DMS 273 (cell line): Measurements from ENCODE around the gene NOXO1.

ENCODE experiments used
- DNase-seq: peaks from one replicate; lab custom pipeline; 2025; ENCODE audit not compliant: unreplicated experiment; lab: John Stamatoyannopoulos, UW

The NOXO1 gene

DNA sequence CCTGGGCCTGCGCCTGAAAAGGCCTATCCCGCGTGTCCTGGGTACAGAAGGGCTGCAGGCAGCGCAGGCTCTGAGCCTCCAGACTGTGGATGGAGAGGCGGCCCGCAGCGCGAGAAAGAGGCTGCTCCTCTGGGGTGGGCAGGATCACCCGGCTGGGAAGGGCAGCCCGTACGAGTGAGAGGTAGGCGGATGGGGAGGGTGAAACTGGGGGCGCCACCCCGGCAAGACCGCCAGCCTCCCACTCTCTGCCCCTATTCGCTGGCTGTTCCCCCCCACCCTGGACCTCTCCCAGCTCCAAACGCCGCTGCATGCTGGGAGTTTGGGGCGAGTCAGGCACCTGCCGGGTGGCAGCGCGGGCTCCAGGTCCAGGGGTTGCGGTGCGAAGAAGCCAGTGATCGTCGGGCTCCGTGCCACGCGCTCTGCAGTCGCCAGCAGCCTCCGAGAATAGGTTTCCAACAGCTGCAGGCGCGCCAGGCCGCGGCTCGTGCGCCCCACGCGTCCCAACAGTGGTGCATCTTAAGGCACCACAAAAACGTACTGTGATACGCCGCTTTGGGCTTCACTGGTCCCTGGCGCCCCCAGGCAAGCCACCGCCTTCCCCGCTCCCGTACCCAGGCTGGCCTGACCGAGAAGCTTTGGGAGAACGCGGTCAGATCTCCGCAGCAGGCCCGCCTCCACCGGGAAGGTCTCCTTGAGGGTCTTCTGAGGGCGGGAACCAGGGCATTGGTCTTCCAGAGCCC is 1.1 kb downstream of the NOXO1 start:
- peak; percentile 74 for DNase-seq

GRCh38 chr16:1979271-1980029 is 1.8 kb downstream of the NOXO1 start:
- peak; percentile 67 for DNase-seq

DNA sequence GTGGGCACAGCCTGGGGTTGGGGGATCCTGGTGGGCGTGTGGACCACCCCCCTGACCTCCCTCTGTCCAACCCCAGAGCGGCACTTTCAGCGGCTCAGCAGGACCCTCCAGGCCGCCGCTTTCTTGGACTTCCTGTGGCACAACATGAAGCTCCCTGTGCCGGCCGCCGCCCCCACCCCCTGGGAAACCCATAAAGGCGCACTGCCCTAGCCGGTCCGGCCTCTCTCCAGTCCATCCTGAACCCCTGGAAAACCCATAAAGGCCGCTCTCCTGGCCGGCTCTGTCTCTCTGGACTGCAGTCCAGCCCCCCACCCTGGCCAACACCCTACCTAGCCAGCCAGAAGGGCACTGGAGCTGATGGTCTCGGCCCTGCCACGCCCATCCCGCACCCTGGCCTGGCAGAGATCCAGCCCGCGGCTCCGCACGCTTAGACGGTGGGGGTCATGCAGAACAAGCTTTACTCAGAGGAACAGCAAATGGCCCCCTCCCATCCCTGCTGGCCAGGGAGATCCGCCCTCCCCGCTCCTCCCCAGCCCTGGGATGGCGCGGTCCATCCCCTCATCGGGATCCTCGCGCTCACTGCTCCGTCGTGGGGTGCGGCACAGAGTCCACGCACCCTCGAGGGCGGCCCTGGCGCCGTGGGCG is 2.7 kb downstream of the NOXO1 start:
- no peak for DNase-seq

GRCh38 chr16:1977875-1978268 is 3.4 kb downstream of the NOXO1 start:
- DNase-seq = no peak

- DNase-seq = no peak
Observed at GRCh38 chr16:1976951-1977874, 4.1 kb downstream of the NOXO1 start.

DNA sequence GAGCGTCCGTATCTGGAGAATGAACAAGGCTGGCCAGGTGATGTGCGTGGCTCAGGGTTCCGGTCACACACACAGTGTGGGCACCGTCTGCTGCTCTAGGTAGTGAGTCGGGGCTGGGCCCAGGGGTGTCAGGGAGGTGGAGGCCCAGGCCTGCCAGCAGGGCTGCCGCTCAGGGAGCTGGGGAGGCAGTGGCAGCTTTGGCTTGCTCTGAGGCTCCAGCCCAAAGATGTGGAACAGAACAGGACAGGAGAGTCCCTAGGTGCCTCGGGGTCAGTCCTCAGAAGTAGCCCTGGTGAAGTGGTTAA is 5.1 kb downstream of the NOXO1 start:
- no peak for DNase-seq

- no peak for DNase-seq
Observed at GRCh38 chr16:1975432-1976215, 5.6 kb downstream of the NOXO1 start.

GRCh38 chr16:1974157-1975070 is 6.9 kb downstream of the NOXO1 start:
- no peak for DNase-seq

DNA sequence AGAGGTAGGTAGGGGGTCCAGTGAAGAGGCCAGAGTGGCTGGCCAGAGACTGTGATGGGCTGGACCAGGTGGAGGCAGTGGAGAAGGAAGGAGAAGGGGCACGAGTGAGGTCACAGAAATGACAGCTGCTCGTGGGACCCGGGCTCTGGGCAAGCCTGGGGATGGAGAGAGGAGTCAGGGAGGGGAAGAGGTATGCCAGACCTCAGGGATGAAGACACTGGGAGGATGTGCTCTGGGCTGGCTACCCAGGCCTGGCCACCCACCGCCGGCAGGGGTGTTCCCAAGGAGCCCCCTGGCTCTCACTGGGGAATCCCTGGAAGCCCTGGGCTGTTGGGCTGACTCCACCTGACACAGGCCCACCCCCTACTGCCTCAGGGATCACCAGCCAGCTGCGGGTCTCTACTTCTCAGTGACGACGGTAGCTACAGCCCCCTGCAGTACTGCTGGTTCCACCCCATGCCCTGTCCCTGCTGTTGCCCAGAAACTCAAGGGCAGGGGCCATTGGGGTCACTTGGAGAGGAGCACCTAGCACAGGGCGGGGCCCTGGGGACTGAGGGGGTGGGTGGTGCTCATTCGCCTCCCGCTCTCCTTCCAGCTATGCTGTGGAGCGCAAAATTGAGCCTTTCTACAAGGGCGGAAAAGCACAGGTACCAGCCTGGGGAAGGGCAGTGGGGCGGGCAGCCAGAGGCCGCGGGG is 7.7 kb downstream of the NOXO1 start:
- DNase-seq = no peak

DNA sequence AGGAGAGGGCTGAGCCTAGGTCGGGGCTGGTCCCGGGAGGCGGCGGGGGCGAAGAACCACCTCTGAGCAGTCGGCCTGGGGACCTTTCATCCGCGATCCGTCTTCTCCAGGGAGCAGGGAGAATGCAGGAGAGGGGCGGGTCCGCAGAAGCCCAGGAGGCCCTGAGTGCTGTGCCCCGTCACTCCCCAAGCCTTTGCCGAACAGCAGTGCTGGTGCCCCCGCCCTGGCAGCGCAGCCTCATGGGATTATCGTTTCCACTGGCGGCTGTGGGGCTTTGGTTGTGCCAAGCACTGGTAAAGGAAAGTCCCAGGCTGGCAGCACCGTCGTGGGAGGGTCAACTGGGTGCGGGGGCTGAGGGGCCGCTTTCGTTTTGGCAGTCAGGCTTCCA is 8.8 kb downstream of the NOXO1 start:
- peak; percentile 68 for DNase-seq

- DNase-seq = peak; percentile 98
Observed at GRCh38 chr16:1971796-1972489, 9.3 kb downstream of the NOXO1 start, which contains the start of gene TBL3. Gene TBL3, plus strand, starts transcription at chr16:1972053. Its CDS starts 112 bp downstream, at chr16:1972165.

- no peak for DNase-seq
Observed at GRCh38 chr16:1968146-1968953, 12.9 kb downstream of the NOXO1 start.

- no peak for DNase-seq
Observed at GRCh38 chr16:1966460-1966859, 14.8 kb downstream of the NOXO1 start, which contains the start of gene RNF151. Gene RNF151, plus strand, starts transcription at chr16:1966856. Its CDS starts 26 bp downstream, at chr16:1966882.

DNA sequence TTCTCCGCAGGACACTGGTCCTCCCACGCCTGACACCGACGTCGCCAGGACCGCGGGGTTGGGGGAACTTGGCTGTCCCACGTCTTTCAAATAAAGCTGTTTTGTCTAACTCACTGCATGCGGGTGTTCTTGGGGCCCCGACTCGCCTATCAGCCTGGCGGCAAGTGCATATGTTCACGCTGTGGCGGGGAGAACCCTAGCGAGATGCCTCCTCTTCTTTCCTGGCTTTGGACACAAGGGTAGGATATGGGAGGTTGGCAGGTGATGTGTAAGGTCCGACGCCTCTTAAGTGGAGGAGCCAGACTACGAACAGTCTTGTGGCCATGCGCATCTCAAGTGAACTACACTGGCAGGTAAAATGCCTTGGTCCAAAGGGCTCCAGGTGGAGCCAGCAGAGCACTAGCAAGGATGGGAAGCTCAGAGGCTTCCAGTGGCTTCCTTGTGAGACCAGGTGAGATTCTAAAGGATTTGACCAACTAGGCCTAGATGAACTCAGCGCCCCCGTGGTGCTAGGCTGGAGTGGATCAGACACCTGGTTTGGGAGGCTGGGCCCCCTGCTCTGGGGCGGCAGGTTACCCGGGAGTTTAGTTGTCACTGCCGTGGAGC is 15.8 kb downstream of the NOXO1 start:
- DNase-seq = peak; percentile 55

GRCh38 chr16:1964506-1965395 is 16.5 kb downstream of the NOXO1 start, which contains the start of gene RPS2:
Gene RPS2, minus strand, starts transcription at chr16:1964826. Its CDS starts 201 bp downstream, at chr16:1964625.
- peak; percentile 99 for DNase-seq
